H9 (cell line): ENCODE results near the gene SORCS2. TPM values are rescaled to one million over a fixed set of nuclear protein-coding genes. Genes with fewer than 3 reads are reported as not detected.

ENCODE experiments used
- DNase-seq: peaks from one replicate; pipeline ENCODE4 v3.0.0-alpha.2; 2017
- H2AFZ ChIP-seq: one replicate; pipeline ENCODE4 v1.6.1; 2013; ENCODE audit warnings: mild to moderate bottlenecking, low read length, control low read depth, moderate library complexity
- H2AK5ac ChIP-seq: 2 replicates; pipeline ENCODE4 v1.6.1; 2013; ENCODE audit warnings: low read length, control low read depth, mixed read lengths; ENCODE audit not compliant: insufficient read length
- H2BK120ac ChIP-seq: one replicate; pipeline ENCODE4 v1.6.1; 2013; ENCODE audit warnings: low read depth, mild to moderate bottlenecking, low read length, control low read depth, inconsistent platforms; ENCODE audit not compliant: poor library complexity, severe bottlenecking
- H2BK12ac ChIP-seq: 2 replicates; pipeline ENCODE4 v1.6.1; 2013; ENCODE audit warnings: low read length, control low read depth, mixed read lengths, low read depth; ENCODE audit not compliant: insufficient read length
- H2BK15ac ChIP-seq: 2 replicates; pipeline ENCODE4 v1.6.1; 2013; ENCODE audit warnings: low read depth, low read length, control low read depth
- H2BK20ac ChIP-seq: one replicate; pipeline ENCODE4 v1.6.1; 2013; ENCODE audit warnings: low read depth, mild to moderate bottlenecking, low read length, control low read depth, inconsistent platforms; ENCODE audit not compliant: poor library complexity, severe bottlenecking
- H2BK5ac ChIP-seq: 2 replicates; pipeline ENCODE4 v1.6.1; 2013; ENCODE audit warnings: low read length, control low read depth, mixed read lengths; ENCODE audit not compliant: insufficient read length
- H3K14ac ChIP-seq: 2 replicates; pipeline ENCODE4 v1.6.1; 2013; ENCODE audit warnings: low read length, control low read depth; ENCODE audit not compliant: insufficient read depth
- H3K18ac ChIP-seq: 2 replicates; pipeline ENCODE4 v1.6.1; 2013; ENCODE audit warnings: low read depth, mild to moderate bottlenecking, mixed read lengths, low read length, control low read depth; ENCODE audit not compliant: insufficient read length
- H3K23ac ChIP-seq: 2 replicates; pipeline ENCODE4 v1.6.1; 2013; ENCODE audit warnings: low read length, control low read depth, mixed read lengths, low read depth; ENCODE audit not compliant: insufficient read length
- H3K23me2 ChIP-seq: 2 replicates; pipeline ENCODE4 v1.6.1; 2013; ENCODE audit warnings: low read depth, mild to moderate bottlenecking, mixed read lengths, low read length, control low read depth; ENCODE audit not compliant: insufficient read length, poor library complexity, severe bottlenecking
- H3K27ac ChIP-seq: 2 replicates; pipeline ENCODE4 v1.5.1; 2013; ENCODE audit warnings: low read length, control low read depth, mixed read lengths, low read depth; ENCODE audit not compliant: insufficient read length
- H3K27me3 ChIP-seq: 2 replicates; pipeline ENCODE4 v1.6.1; 2013; ENCODE audit warnings: low read length, control low read depth, inconsistent platforms; ENCODE audit not compliant: insufficient read depth
- H3K4ac ChIP-seq: 2 replicates; pipeline ENCODE4 v1.6.1; 2013; ENCODE audit warnings: low read depth, mild to moderate bottlenecking, control low read depth, inconsistent platforms, low read length, moderate library complexity
- H3K4me1 ChIP-seq: 2 replicates; pipeline ENCODE4 v1.6.1; 2013; ENCODE audit warnings: low read length, control low read depth, inconsistent platforms; ENCODE audit not compliant: insufficient read depth
- H3K4me2 ChIP-seq: 2 replicates; pipeline ENCODE4 v1.6.1; 2013; ENCODE audit warnings: low read length, control low read depth, mixed read lengths; ENCODE audit not compliant: insufficient read length, insufficient read depth
- H3K56ac ChIP-seq: 2 replicates; pipeline ENCODE4 v1.6.1; 2013; ENCODE audit warnings: low read depth, mild to moderate bottlenecking, mixed read lengths, low read length, control low read depth; ENCODE audit not compliant: insufficient read length
- H3K79me1 ChIP-seq: 2 replicates; pipeline ENCODE4 v1.6.1; 2013; ENCODE audit warnings: low read depth, mild to moderate bottlenecking, moderate library complexity, low read length, control low read depth, inconsistent platforms; ENCODE audit not compliant: insufficient read depth, poor library complexity, severe bottlenecking
- H3K79me2 ChIP-seq: 2 replicates; pipeline ENCODE4 v1.6.1; 2013; ENCODE audit warnings: low read length, control low read depth, inconsistent platforms; ENCODE audit not compliant: insufficient read depth
- H3K9ac ChIP-seq: 2 replicates; pipeline ENCODE4 v1.6.1; 2013; ENCODE audit warnings: low read length, control low read depth, mixed read lengths; ENCODE audit not compliant: insufficient read length; ENCODE audit errors: extremely low read depth
- H3K9me3 ChIP-seq: one replicate; pipeline ENCODE4 v1.6.1; 2013; ENCODE audit warnings: low read depth, low read length, inconsistent platforms; ENCODE audit not compliant: control insufficient read depth
- H3T11ph ChIP-seq: one replicate; pipeline ENCODE4 v1.6.1; 2013; ENCODE audit warnings: mild to moderate bottlenecking, low read length, control low read depth, inconsistent platforms
- H4K20me1 ChIP-seq: one replicate; pipeline ENCODE4 v1.6.1; 2013; ENCODE audit not compliant: control insufficient read depth, insufficient read length, insufficient read depth
- H4K5ac ChIP-seq: 2 replicates; pipeline ENCODE4 v1.6.1; 2013; ENCODE audit warnings: low read depth, mild to moderate bottlenecking, mixed read lengths, low read length, control low read depth; ENCODE audit not compliant: insufficient read length
- H4K8ac ChIP-seq: replicated peaks from 2 replicates; pipeline ENCODE4 v1.6.1; 2013; ENCODE audit warnings: low read length, control low read depth, mixed read lengths, low read depth; ENCODE audit not compliant: insufficient read length
- H4K91ac ChIP-seq: 2 replicates; pipeline ENCODE4 v1.6.1; 2013; ENCODE audit warnings: low read depth, mild to moderate bottlenecking, moderate library complexity, mixed read lengths, low read length, control low read depth; ENCODE audit not compliant: insufficient read length
- H3K27ac Mint-ChIP-seq, 3 experiments: 2 replicates in 2 of 3; 3 replicates in 1 of 3; pipeline ENCODE4 v1.8.0; 2020 to 2021; ENCODE audit warnings: mixed read lengths in 3 of 3, mild to moderate bottlenecking in 1 of 3, moderate library complexity in 1 of 3
- H3K27me3 Mint-ChIP-seq: 2 replicates; pipeline ENCODE4 v1.8.0; 2021; ENCODE audit warnings: low read depth, mild to moderate bottlenecking, moderate library complexity, mixed read lengths
- H3K36me3 Mint-ChIP-seq, 3 experiments: 2 replicates in 2 of 3; 3 replicates in 1 of 3; pipeline ENCODE4 v1.8.0; 2020 to 2021; ENCODE audit warnings: low read depth in 3 of 3, mixed read lengths in 3 of 3; ENCODE audit not compliant: insufficient read depth in 1 of 3
- H3K4me1 Mint-ChIP-seq, 2 experiments: 2 replicates each; pipeline ENCODE4 v1.8.0; 2020; ENCODE audit warnings: mixed read lengths in 2 of 2
- H3K4me3 Mint-ChIP-seq, 2 experiments: 2 replicates in 1 of 2; 3 replicates in 1 of 2; pipeline ENCODE4 v1.8.0; 2020 to 2021; ENCODE audit warnings: mild to moderate bottlenecking in 2 of 2, mixed read lengths in 2 of 2, moderate library complexity in 1 of 2
- H3K9me3 Mint-ChIP-seq, 2 experiments: 2 replicates in 1 of 2; 3 replicates in 1 of 2; pipeline ENCODE4 v1.8.0; 2020; ENCODE audit warnings: mild to moderate bottlenecking in 2 of 2, mixed read lengths in 2 of 2, moderate library complexity in 1 of 2
- CTCF ChIP-seq: fragments of 200-600 bp; sonication (generic); conservative IDR thresholded peaks from 3 replicates; pipeline ENCODE4 v1.8.0; 2021; ENCODE audit warnings: antibody characterized with exemption, mild to moderate bottlenecking
- WGBS: extraction: QIAGEN DNeasy Blood & Tissue Kit; methylation state at CpG from one replicate; pipeline ENCODE4 v1.1.7; 2013; ENCODE audit warnings: missing lambda C conversion rate, low lambda C conversion rate, mixed read lengths; ENCODE audit not compliant: insufficient read length; ENCODE audit errors: extremely low coverage; 5-methylcytosine and 5-hydroxymethylcytosine counted together
- total RNA-seq: library from RNA; stranded (reverse); gene quantifications from 2 replicates; pipeline ENCODE4 v1.2.1, GENCODE V29; 2021

SORCS2 gene
- total RNA-seq, 1 experiment from 2014 or later: 0.57 TPM

- H3K14ac ChIP-seq: no peak overlapping the region
- no peaks in the 10 kb centered on the region for H3K4me1 ChIP-seq
- Mint-ChIP-seq H3K27me3 (no peaks in the 10 kb centered on the region; the same call in 1 of the 2 replicates), H3K36me3 (no peaks in the 10 kb centered on the region), H3K4me1 (peaks cover 0 to 5% of the 10 kb centered on the region in 2 experiments; a peak in 1 of 4 replicates), H3K27ac (no peak overlapping the region), H3K9me3 (no peaks in the 10 kb centered on the region), H3K4me3 (no peak overlapping the region)
- H3K27me3 ChIP-seq: no peaks in the 10 kb centered on the region
- H2AK5ac ChIP-seq: no peak overlapping the region
- no peaks in the 10 kb centered on the region for H3K9me3 ChIP-seq
- H2BK120ac ChIP-seq: no peak overlapping the region
- no peak overlapping the region for H3K18ac ChIP-seq
- WGBS: no CpG with 5 or more reads among the region's 13 CpGs
- H3K4ac ChIP-seq: no peak overlapping the region
- H4K20me1 ChIP-seq: no peaks in the 10 kb centered on the region
- H2BK20ac ChIP-seq: no peak overlapping the region
- DNase-seq: no peak
- no peak overlapping the region for H2BK5ac ChIP-seq
- TF ChIP-seq CTCF: no peak
- no peak overlapping the region for H3K4me2 ChIP-seq
- no peaks in the 10 kb centered on the region for H3K79me2 ChIP-seq
- no peak overlapping the region for H3K56ac ChIP-seq
- H4K5ac ChIP-seq: no peak overlapping the region
- H4K8ac ChIP-seq: no peak overlapping the region
- H3K23me2 ChIP-seq: no peaks in the 10 kb centered on the region
- no peak overlapping the region for H2BK15ac ChIP-seq
- H2AFZ ChIP-seq: no peak overlapping the region
- H3T11ph ChIP-seq: no peak overlapping the region
- H4K91ac ChIP-seq: no peak overlapping the region
- no peak overlapping the region for H3K27ac ChIP-seq
- H3K23ac ChIP-seq: no peak overlapping the region
- no peak overlapping the region for H2BK12ac ChIP-seq
- H3K9ac ChIP-seq: no peak overlapping the region
- H3K79me1 ChIP-seq: no peaks in the 10 kb centered on the region
Observed at GRCh38 chr4:7372673-7373072, 180.3 kb downstream of the SORCS2 start.
